H1 (cell line): Measurements from ENCODE around the gene ZNF385D. TPM values are rescaled to one million over a fixed set of nuclear protein-coding genes. Genes with fewer than 3 reads are reported as not detected.

ENCODE experiments used
- CEBPB ChIP-seq: IDR thresholded peaks from 2 replicates; pipeline ENCODE4 v1.6.1; 2012; ENCODE audit warnings: low read depth, low read length
- CTBP2 ChIP-seq: IDR thresholded peaks from 2 replicates; pipeline ENCODE4 v1.7.0; 2011; ENCODE audit warnings: borderline replicate concordance, mild to moderate bottlenecking, moderate library complexity, mixed read lengths, low read length; ENCODE audit not compliant: insufficient read depth, insufficient read length
- polyA plus RNA-seq, 7 experiments: library from polyadenylated mRNA; depleted of rRNA in 3 of 7; stranded (reverse) in 5 of 7; unstranded in 2 of 7; fragments of >200 nt in 5 of 7; fragments of 200-250 nt in 2 of 7; gene quantifications; 1 replicate in 5 of 7; 2 replicates in 1 of 7; 4 replicates in 1 of 7; pipeline versions ENCODE4 v1.2.1 to v1.2.3, GENCODE V29; 2011 to 2013; ENCODE audit warnings: missing spikeins in 2 of 7, mixed read lengths in 2 of 7
- total RNA-seq: library from RNA; stranded (reverse); fragmentation: NEBNext Ultra II Directional; extraction: Animal tissue kit (Norgen Biotek cat#: 25700); gene quantifications from 2 replicates; pipeline ENCODE4 v1.2.1, GENCODE V29; 2021

The ZNF385D gene
- total and polyA plus RNA-seq, 2 of the 8 experiments (the other 6 are each of a cell fraction or from before 2014, with no cell fraction given), result 5.9 to 10.8 TPM

GRCh38 chr3:21738935-21739702, 11.9 kb downstream of the ZNF385D start (continued):
- TF ChIP-seq CEBPB, result no peak
- no peak for TF ChIP-seq CTBP2
- TF ChIP-seq, all 59 proteins: peak for 0
